NCI-H524 treated with DMSO at 0.1 percent for 48 hours (cell line): ENCODE data around the gene CTCFL.
"Not testable (repeated sequence)": the region's sequence is repeated elsewhere in the genome, so short reads cannot be mapped to it uniquely, and the experiment has no call there.

Experiments
- DNase-seq: peaks from one replicate; lab custom pipeline; 2025; lab: John Stamatoyannopoulos, UW

The CTCFL gene

DNA sequence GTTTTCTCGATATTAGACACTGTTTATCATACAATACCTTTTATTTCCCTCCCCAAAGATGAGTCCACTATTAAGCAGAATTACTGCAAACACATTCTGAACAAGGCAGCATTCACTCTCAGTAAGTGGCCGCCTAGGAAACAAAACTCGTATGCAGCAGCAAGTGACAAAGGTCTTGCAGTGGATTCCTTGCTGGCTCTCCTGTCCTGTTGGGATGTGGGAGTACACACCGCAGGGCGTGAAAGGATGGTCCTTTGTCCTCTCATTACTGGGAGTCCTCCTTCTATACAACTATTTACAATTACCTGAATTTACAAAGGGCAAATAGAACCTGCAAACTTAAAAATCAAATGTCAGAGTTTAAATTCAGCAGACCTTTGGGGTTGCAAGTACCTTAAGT lies 16.1 kb downstream of the CTCFL start:
- DNase-seq: no peak

- no peak for DNase-seq
These were observed 16.6 kb downstream of the CTCFL start for GRCh38 chr20:57508381-57508780.

GRCh38 chr20:57507477-57507876 lies 17.5 kb downstream of the CTCFL start:
- no peak for DNase-seq

DNA sequence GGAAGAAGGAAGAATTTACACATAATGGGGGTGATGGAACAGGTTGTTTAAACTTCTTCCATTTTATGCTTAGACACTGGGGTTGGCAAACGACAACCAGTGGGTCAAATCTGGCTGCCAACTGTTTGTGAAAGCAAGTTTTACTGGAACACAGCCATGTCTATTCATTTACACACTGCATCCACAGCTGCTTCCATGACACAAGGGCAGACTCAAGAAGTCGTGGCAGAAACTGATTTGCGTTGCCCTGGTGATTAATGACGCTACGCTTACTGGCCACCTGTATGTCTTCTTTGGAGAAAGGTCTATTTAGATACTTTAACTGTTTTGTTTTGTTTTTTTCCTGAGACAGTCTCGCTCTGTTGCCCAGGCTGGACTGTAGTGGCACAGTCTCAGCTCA lies 19.0 kb downstream of the CTCFL start:
- no peak for DNase-seq

GRCh38 chr20:57504411-57504810 lies 20.5 kb downstream of the CTCFL start:
- DNase-seq: no peak

DNA sequence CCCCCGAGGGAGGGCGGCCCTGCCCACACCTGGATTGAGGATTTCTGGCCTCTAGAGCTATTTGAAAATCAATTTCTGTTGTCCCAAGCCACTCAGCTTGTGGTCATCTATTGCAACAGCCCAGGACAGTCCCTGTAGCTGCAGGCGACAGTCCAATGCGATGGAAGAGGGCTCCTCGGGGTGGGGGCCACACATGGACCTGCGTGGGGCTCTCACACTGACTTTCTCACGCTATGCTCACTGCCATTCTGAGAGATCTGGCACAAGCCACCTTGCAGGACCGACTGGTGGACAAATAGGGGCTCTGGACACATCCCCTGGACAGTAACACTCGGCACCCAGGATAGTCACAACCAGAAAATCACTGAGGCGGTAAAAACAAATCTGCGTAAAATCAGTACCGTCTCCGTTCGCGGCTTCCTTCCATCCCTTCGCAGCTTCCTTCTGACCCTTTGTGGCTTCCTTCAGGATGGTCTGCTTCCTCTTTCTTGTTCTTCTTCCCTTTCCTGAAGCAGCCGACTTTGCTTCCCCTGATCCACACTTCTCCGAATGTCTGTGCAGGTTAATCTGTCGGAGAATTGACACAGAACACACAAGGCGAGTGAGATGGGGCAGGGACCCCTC lies 21.8 kb downstream of the CTCFL start:
- no peak for DNase-seq

- no peak for DNase-seq
These were observed 22.6 kb downstream of the CTCFL start for GRCh38 chr20:57502336-57502700.

- no peak for DNase-seq
These were observed 23.2 kb downstream of the CTCFL start for GRCh38 chr20:57501461-57502335.

DNA sequence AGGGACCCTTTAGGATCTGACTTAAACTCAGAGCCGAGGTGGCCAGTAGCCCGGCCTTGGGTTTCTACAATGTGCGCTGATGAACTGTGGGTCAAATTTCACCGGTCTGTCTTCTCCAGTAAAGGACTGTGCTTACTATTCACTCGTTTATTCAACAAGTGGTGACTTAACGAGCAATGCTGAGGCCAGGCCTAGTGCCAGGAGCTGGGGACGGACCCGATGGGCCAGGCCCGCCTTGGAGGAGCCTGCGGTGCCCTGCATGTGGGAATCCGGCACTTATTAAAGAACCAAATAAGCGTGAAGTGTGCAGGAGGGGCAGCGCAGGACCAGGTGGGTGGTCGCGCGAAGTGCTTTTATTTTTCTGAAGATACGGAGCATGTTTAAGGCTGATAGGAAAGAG lies 24.0 kb downstream of the CTCFL start:
- DNase-seq: no peak

GRCh38 chr20:57500235-57500634 lies 24.7 kb downstream of the CTCFL start:
- no peak for DNase-seq

DNA sequence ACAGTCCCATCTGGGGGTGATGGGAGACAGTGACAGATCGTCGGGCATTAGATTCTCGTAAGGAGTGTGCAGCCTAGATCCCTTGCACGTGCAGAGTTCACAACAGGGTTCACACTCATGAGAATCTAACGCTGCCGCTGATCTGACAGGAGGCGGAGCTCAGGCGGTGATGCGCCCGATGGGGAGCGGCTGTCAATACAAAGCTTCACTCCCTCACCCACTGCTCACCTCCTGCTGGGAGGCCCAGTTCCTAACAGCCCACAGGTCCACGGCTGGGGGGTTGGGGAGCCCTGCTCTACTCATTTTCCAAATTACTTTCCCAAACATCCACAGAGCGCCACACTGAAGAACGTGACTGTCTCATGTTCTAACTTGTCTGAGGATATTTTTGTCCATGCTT lies 25.3 kb downstream of the CTCFL start:
- no peak for DNase-seq

DNA sequence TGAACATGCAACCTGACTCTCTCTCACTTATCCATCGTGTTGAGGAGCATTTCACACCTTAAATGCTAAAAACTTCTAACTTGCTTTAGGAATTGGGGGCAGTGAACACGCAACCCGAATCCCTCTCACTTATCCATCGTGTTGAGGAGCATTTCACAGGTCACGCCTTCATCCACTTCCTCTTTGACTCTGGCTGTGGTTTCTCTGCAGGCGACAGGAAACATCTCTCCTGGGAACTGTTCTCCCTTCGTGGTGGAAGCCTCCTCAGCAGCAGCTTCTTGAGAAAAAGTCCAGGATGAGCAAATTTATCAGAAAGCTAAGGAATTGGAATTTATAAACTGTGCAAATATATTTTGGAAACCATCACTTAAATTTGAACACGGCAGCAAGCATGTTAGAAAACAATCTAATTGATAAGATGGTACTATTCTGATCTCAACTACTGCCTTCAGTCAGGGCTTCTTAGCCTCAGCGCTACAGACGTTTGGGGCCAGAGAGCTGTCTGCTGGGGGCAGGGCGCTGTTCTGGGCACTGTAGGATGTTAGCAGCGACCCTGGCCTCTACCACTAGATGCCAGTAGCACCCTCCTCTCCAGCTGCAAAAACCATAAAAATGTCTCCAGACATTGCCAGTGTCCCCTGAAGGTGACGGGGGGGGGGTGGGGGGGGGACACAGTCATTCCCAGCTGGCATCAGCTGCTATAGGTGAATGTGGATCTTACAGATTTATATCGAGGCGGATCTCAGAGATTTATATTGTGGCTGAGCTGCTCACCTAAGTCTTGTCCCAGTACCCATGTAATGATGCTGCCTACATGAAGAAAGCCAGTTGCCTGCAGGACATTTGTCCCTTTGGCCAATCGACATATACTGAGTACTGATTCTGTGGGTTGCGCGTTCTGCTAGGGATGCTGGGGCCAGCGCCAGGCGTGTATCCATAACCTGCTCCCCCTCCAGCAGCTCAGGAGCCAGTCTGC lies 26.2 kb downstream of the CTCFL start:
- peak; percentile 4 for DNase-seq

DNA sequence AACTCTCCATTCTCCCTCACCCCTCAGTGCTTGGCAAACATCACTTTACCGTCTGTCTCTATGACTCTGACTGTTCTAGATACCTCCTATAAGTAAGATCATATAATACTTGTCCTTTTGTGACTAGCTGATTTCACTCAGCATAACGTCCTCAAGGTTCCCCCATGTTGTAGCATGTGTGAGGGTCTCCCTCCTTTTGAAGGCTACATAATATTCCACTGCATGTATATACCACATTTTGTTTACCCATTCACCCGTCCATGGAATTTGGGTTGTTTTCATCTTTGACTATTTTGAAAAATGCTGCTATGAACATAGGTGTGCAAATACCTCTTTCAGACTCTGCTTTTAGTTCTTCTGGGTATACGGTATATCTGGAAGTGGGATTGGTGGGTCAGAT lies 28.3 kb downstream of the CTCFL start:
- no peak for DNase-seq

DNA sequence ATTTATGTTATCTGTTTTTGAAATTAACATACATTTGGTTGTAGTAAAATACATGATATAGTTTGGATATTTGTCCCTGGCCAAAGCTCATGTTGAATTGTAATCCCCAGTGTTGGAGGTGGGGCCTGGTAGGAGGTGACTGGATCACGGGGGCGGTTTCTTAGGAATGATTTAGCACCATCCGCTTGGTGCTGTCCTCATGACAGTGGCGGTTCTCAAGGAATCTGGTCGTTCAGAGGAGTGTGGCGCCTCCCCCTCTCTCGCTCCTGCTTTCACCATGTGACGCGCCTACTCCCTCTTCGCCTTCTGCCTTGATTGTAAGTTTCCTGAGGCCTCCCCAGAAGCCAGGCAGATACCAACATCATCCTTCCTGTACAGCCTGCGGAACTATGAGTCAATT lies 29.0 kb downstream of the CTCFL start:
- DNase-seq: no peak

DNA sequence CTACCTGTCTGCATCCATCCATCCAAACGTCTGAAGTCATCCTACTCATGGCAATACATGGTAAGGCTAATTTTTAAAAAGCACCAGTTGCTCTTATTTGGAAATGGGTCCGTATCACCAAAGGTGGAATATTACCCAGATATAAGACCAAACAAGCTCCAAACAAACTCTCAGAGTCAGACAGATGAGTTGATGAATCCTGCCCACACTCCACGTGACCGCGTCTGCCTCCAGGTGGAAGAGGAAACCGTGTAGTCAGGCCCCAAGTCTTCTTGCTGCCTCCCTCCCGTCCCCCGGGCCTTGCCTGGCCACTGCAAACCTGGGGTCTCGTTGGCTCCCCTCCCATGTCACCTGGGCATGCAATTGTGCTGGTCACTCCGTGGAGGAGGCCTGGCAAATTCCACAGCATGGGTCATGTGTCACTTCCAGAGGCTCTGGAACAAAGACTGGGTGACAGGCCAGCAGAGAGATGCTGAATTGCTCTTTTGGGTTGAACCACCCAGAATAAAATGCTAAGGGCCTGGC lies 31.8 kb downstream of the CTCFL start:
- no peak for DNase-seq

GRCh38 chr20:57491373-57491772 lies 33.6 kb downstream of the CTCFL start:
- DNase-seq: no peak

GRCh38 chr20:57488277-57488676 lies 36.7 kb downstream of the CTCFL start:
- DNase-seq: not testable (repeated sequence)

- DNase-seq: no peak
These were observed 39.2 kb downstream of the CTCFL start for GRCh38 chr20:57485770-57486169.

- DNase-seq: no peak
These were observed 40.2 kb downstream of the CTCFL start for GRCh38 chr20:57484772-57485171.

GRCh38 chr20:57483287-57484050 lies 41.5 kb downstream of the CTCFL start:
- DNase-seq: no peak

DNA sequence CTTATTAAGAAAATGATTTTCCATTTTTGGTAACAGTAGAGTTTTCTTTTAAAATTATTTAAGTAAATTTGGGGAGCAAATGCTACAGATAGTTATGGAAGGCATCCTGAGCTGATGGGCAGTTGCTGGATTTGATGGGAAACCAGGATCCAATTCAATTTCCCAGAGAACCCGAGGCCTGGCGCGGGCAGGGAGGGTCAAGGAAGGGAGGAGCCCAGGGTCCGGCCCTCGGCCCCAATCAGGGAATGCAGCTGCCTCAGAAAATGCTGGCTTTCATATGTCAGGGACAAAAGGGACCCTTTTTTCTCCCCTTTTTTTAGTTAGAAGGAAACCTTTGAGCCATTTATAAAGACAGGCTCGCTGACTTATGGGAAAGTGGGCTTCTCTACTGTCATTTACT lies 42.1 kb downstream of the CTCFL start:
- DNase-seq: no peak

DNA sequence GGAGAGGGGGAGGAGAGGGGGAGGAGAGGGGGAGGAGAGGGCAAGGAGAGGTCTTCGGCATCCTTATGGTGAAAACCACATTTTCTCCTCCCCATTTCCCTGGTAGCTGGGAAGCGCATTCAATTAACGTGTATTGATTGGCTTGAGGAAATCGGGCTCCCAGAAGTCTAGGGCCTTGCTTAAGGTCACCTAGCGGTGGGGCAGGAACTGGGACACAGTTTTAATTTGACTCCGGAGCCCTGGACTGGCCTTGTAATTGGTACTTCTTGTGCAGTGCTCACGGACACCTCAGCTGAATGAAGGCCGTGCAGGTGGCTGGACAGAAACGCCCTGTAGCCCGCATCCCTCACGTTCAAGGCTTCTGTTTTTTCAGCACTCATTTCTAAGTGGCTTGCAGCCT lies 42.8 kb downstream of the CTCFL start:
- DNase-seq: no peak
